Pancreas (tissue), 10 donors: ENCODE data around the gene PRKCA. TPM values are rescaled to one million over a fixed set of nuclear protein-coding genes. Genes with fewer than 3 reads are reported as not detected.
"Not testable (repeated sequence)": the region's sequence is repeated elsewhere in the genome, so short reads cannot be mapped to it uniquely, and the experiment has no call there.

Experiments
- ATAC-seq, 4 donors: fragments of 200-7000 bp; cut with Tn5 transposase; one replicate each; pipeline versions ENCODE4 v1.8.0 to v1.9.1; 2020; ENCODE audit warnings: mild to moderate bottlenecking in 4 of 4, moderate library complexity in 4 of 4
- DNase-seq, 6 donors: peaks; one replicate each; pipeline ENCODE4 v3.0.0-alpha.2; 2020
- FAIRE-seq: peaks from 2 replicates; lab custom pipeline; 2012; peaks lifted over from hg19 to GRCh38; lab: Jason Lieb, UNC
- H3K27ac ChIP-seq, 4 donors: fragments of 200-600 bp; sonication (generic); 1 replicate in 3 of 4; 2 replicates in 1 of 4; pipeline versions ENCODE4 v1.5.0 to v1.8.0; 2020
- H3K27me3 ChIP-seq, 4 donors: fragments of 200-600 bp; one replicate each; pipeline ENCODE4 v1.8.0; 2021
- H3K36me3 ChIP-seq, 3 donors: fragments of 200-600 bp; sonication (generic) in 1 of 3; one replicate each; pipeline versions ENCODE4 v1.5.0 to v1.8.0; 2020 to 2021
- H3K4me1 ChIP-seq, 3 donors: fragments of 200-600 bp; one replicate each; pipeline ENCODE4 v1.8.0; 2021
- H3K4me3 ChIP-seq, 4 donors: fragments of 200-600 bp; sonication (generic) in 2 of 4; one replicate each; pipeline versions ENCODE4 v1.5.0 to v1.8.0; 2020 to 2021
- H3K9me3 ChIP-seq, 4 donors: fragments of 200-600 bp; one replicate each; pipeline ENCODE4 v1.8.0; 2021
- WGBS, 2 donors: extraction: QIAGEN DNeasy Blood & Tissue Kit; methylation state at CpG; one replicate each; pipeline ENCODE4 v1.1.7; 2013; 5-methylcytosine and 5-hydroxymethylcytosine counted together
- intact Hi-C, 3 donors: fragments of 100-400 bp; cut with DNase I; formaldehyde crosslinking; loops; one replicate each; pipeline versions ENCODE4 v1.11.1 to v1.14.2; 2022
- polyA plus RNA-seq, 2 donors: library from polyadenylated mRNA; stranded (reverse); fragments of 200-250 nt; gene quantifications; one replicate each; pipeline ENCODE4 v1.2.3, GENCODE V29; 2013
- total RNA-seq, 6 donors: library from RNA; stranded (reverse); fragmentation: NEBNext Ultra II Directional in 4 of 6; extraction: Animal tissue kit (Norgen Biotek cat#: 25700) in 4 of 6; gene quantifications; one replicate each; pipeline versions ENCODE4 v1.2.1 to v1.2.4, GENCODE V29; 2021 to 2023
- TF ChIP-seq, protein P1 (sequence below), 4 donors: fragments of 200-600 bp; sonication (generic) in 3 of 4; IDR thresholded peaks; one replicate each; pipeline versions ENCODE4 v1.5.0 to v1.8.0; 2021; ENCODE audit warnings: antibody characterized with exemption in 4 of 4
- donor health status: healthy with polysubstance abuse.
- donor health status: DM: no; HTN: no; CAD: no; lungs with moderate emphysema.
- donor health status: DM: no; HTN: no; CAD: no.
- donor health status: control.
- donor health status: control.
- donor health status: Bipolar disorder and iron deficiency.
- donor health status: DM: yes; HTN: yes; CAD: no.
- donor health status: DM: no; HTN: no; CAD: no.
- donor health status: DM: no; HTN: no; CAD: no.
- donor health status: DM: yes; HTN: yes; CAD: no.

PRKCA gene
- total and polyA plus RNA-seq, 8 donors: 3.5 to 22.3 (median 10.2) TPM

DNA sequence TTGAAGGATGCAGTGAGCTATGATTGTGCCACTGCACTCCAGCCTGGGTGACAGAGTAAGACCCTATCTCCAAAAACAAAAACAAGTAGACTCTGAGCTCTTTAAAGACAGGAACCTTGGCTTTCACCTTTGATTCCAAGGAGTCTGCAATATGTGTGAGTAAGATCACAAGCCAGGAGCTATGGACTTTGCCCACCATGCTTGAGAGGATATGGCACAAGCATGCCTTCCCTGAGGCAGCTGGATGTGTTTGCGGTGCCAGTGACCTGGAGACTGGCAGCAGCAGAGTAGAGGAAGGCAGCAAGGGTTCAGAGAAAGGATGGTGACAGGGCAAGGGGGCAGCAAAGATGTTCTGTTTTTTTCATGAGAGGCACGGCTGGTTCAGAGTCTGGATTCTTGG lies 14.5 kb upstream of the PRKCA start:
- DNase-seq: no peak

GRCh38 chr17:66290101-66290722 lies 12.2 kb upstream of the PRKCA start:
- 70 to 84% methylated on average over 4 of the region's 4 CpGs for WGBS, 2 donors
- Histone ChIP-seq H3K9me3 (no peaks in the 10 kb centered on the region), H3K27me3 (no peaks in the 10 kb centered on the region), H3K4me3 (no peak overlapping the region), H3K36me3 (no peaks in the 10 kb centered on the region), H3K4me1 (no peaks in the 10 kb centered on the region), H3K27ac (no peak overlapping the region)
- peak in 3 of 4 donors; percentile 53 to 77 (median 57) for ATAC-seq
- FAIRE-seq: no peak
- TF ChIP-seq, protein P1, sequence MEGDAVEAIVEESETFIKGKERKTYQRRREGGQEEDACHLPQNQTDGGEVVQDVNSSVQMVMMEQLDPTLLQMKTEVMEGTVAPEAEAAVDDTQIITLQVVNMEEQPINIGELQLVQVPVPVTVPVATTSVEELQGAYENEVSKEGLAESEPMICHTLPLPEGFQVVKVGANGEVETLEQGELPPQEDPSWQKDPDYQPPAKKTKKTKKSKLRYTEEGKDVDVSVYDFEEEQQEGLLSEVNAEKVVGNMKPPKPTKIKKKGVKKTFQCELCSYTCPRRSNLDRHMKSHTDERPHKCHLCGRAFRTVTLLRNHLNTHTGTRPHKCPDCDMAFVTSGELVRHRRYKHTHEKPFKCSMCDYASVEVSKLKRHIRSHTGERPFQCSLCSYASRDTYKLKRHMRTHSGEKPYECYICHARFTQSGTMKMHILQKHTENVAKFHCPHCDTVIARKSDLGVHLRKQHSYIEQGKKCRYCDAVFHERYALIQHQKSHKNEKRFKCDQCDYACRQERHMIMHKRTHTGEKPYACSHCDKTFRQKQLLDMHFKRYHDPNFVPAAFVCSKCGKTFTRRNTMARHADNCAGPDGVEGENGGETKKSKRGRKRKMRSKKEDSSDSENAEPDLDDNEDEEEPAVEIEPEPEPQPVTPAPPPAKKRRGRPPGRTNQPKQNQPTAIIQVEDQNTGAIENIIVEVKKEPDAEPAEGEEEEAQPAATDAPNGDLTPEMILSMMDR (IDR thresholded peaks at IDR 0.05): no peak
- intact Hi-C loops: no loop called here
- DNase-seq: no peak

More for the DNA sequence above, 14.5 kb upstream of the PRKCA start:
- intact Hi-C loops: no loop called here
- WGBS, 2 donors: 73% methylated on average over 2 of the region's 2 CpGs
- no peak overlapping the region for H3K4me3 ChIP-seq
- H3K4me1 ChIP-seq: no peaks in the 10 kb centered on the region
- TF ChIP-seq, protein P1 (IDR thresholded peaks at IDR 0.05): no peak
- no peak for FAIRE-seq
- peak in 1 of 4 donors; percentile 37 for ATAC-seq
- H3K9me3 ChIP-seq: no peaks in the 10 kb centered on the region
- no peaks in the 10 kb centered on the region for H3K36me3 ChIP-seq
- no peak overlapping the region for H3K27ac ChIP-seq
- H3K27me3 ChIP-seq: no peaks in the 10 kb centered on the region

- TF ChIP-seq, protein P1 (IDR thresholded peaks at IDR 0.05): no peak
- no peaks in the 10 kb centered on the region for H3K27me3 ChIP-seq
- ATAC-seq: no peak
- no peak overlapping the region for H3K27ac ChIP-seq
- no peaks in the 10 kb centered on the region for H3K4me1 ChIP-seq
- DNase-seq: no peak
- H3K4me3 ChIP-seq: no peak overlapping the region
- intact Hi-C loops: no loop called here
- H3K9me3 ChIP-seq: no peaks in the 10 kb centered on the region
- WGBS, 2 donors: 76 to 100% methylated on average over 3 of the region's 3 CpGs
- FAIRE-seq: no peak
- no peaks in the 10 kb centered on the region for H3K36me3 ChIP-seq
Observed at GRCh38 chr17:66292353-66292752, 10.1 kb upstream of the PRKCA start.

DNA sequence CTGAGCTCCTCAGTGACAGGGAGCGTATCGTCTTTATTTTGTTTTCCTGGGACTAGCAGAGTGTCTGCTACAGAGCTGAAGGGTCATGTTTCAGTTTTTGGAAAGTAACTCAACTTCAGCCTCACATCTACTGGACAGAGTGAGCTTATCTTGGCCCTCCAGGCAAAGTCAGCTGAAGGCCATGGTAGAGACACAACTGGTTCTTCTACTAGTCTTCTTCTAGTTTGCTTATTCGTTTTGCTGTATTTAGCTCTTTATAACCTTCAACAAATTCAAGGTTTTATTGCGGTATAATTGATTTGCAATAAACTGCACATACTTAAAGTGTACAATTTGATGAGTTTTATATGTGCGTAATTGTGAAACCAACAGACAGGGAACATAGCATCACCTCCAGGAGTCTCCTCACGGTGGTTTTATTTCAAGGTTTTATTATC lies 6.1 kb upstream of the PRKCA start:
- no peaks in the 10 kb centered on the region for H3K4me1 ChIP-seq
- TF ChIP-seq, protein P1 (IDR thresholded peaks at IDR 0.05): no peak
- no peak overlapping the region for H3K27ac ChIP-seq
- intact Hi-C loops: no loop called here
- H3K9me3 ChIP-seq: no peaks in the 10 kb centered on the region
- H3K36me3 ChIP-seq: no peaks in the 10 kb centered on the region
- WGBS, 2 donors: 76 to 79% methylated on average over 6 of the region's 6 CpGs
- ATAC-seq: no peak
- DNase-seq: no peak
- no peak overlapping the region for H3K4me3 ChIP-seq
- no peaks in the 10 kb centered on the region for H3K27me3 ChIP-seq
- FAIRE-seq: no peak

DNA sequence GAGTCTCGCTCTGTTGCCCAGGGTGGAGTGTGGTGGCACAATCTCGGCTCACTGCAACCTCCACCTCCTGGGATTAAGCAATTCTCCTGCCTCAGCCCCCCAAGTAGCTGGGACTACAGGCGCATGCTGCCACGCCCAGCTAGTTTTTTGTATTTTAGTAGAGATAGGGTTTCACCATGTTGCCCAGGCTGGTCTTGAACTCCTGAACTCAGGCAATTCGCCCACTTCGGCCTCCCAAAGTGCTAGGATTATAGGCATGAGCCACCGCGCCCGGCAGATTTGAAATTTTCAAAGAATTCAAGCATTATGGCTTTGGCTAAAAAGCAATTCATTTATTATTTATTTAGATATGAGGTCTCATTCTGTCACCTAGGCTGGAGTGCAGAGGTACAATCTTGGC lies 5.0 kb upstream of the PRKCA start:
- H3K36me3 ChIP-seq, H3K27ac ChIP-seq, DNase-seq, H3K27me3 ChIP-seq, H3K4me1 ChIP-seq, intact Hi-C loops, FAIRE-seq, H3K4me3 ChIP-seq, ATAC-seq, H3K9me3 ChIP-seq: not testable (repeated sequence)
- WGBS, 2 donors: 94 to 98% methylated on average over 9 of the region's 9 CpGs
